Naive thymus-derived CD8-positive, alpha-beta T cell (primary cell): ENCODE results near the gene TCEA3. TPM values are rescaled to one million over a fixed set of nuclear protein-coding genes. Genes with fewer than 3 reads are reported as not detected.
"Not testable (repeated sequence)": the region's sequence is repeated elsewhere in the genome, so short reads cannot be mapped to it uniquely, and the experiment has no call there.

ENCODE experiments used
- ATAC-seq, 2 donors: fragments of 150-1000 bp; cut with Tn5 transposase in 1 of 2; sonication (Bioruptor Pico), chemical (Tn5 transposase) in 1 of 2; 1 replicate in 1 of 2; 2 replicates in 1 of 2; pipeline ENCODE4 v1.10.0; 2021; ENCODE audit warnings: mild to moderate bottlenecking in 2 of 2, moderate library complexity in 2 of 2
- POLR2A ChIA-PET: fragments of 350-600 bp; sonication (Branson Sonifier 250); formaldehyde crosslinking; loops from one replicate; lab custom pipeline; 2021; ENCODE audit warnings: antibody characterized with exemption; lab: Charles Lee
- DNase-seq, 10 donors: peaks; one replicate each; pipeline versions ENCODE4 v3.0.0 to v3.0.0-alpha.2; 2020 to 2022
- H3K27ac Mint-ChIP-seq, 10 donors: one replicate each; pipeline ENCODE4 v1.8.0; 2020 to 2022; ENCODE audit warnings: mild to moderate bottlenecking in 10 of 10, mixed read lengths in 10 of 10, moderate library complexity in 4 of 10, inconsistent platforms in 1 of 10
- H3K27me3 Mint-ChIP-seq, 5 donors: one replicate each; pipeline ENCODE4 v1.8.0; 2021 to 2022; ENCODE audit warnings: mixed read lengths in 5 of 5
- H3K36me3 Mint-ChIP-seq, 3 donors: one replicate each; pipeline ENCODE4 v1.8.0; 2020 to 2022; ENCODE audit warnings: mixed read lengths in 3 of 3, mild to moderate bottlenecking in 2 of 3, inconsistent platforms in 1 of 3
- H3K4me1 Mint-ChIP-seq, 4 donors: one replicate each; pipeline ENCODE4 v1.8.0; 2021 to 2022; ENCODE audit warnings: mixed read lengths in 4 of 4
- H3K4me3 Mint-ChIP-seq, 10 donors: one replicate each; pipeline ENCODE4 v1.8.0; 2020 to 2022; ENCODE audit warnings: mild to moderate bottlenecking in 10 of 10, mixed read lengths in 10 of 10, moderate library complexity in 6 of 10, inconsistent platforms in 1 of 10
- H3K9me3 Mint-ChIP-seq, 9 donors: one replicate each; pipeline ENCODE4 v1.8.0; 2020 to 2022; ENCODE audit warnings: mixed read lengths in 9 of 9, mild to moderate bottlenecking in 3 of 9, inconsistent platforms in 1 of 9, moderate library complexity in 1 of 9
- polyA plus RNA-seq, 3 donors: library from polyadenylated mRNA; unstranded; fragments of 300-500 nt; fragmentation: Illumina TruSeq; gene quantifications; one replicate each; pipeline ENCODE4 v1.2.3, GENCODE V29; 2021
- total RNA-seq, 8 experiments: library from RNA in 2 of 8; stranded (reverse) in 2 of 8; gene quantifications; one replicate each; pipeline ENCODE4 v1.2.3 and lab custom pipeline; 2021 to 2026

Gene TCEA3
- total and polyA plus RNA-seq, 5 experiments from 2014 or later, result 22.5 to 44.4 (median 32.4) TPM

DNA sequence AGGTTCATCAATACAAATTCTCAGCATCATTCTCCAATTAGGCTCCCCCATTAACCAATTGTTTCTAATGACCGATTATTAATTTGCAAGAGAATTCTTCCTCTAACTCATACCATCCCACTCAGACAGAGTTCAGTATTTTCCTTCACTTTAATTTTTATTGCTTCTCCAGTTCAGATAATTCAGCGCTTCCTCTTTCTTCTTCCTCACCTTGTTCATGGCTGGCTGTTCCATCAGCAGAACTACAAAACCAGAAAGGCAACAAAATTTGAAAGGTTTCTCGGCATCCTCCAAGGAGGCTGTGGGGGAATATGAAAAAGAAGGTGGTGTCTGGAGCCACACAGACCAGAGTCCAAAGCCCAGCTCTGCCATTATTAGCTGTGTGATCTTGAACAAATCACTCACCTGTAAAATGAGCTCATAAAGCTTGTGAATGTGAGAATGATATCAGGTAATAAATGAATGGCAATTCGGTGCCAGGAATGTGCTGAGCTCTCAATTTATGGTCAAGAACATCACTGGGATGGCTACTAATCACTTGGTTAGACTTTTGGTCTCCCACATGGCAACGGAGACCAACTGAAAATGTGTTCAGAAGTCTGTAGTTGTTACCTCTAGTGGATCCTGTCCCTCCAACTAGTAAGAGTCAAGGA is 43.2 kb downstream of the TCEA3 start:
- Mint-ChIP-seq H3K27me3 (no peaks in the 10 kb centered on the region), H3K36me3 (peaks cover 0 to 35% (median 12%) of the 10 kb centered on the region in 3 donors), H3K4me1 (no peaks in the 10 kb centered on the region), H3K4me3 (no peak overlapping the region), H3K9me3 (no peaks in the 10 kb centered on the region), H3K27ac (peak overlapping the region in 1 of 10 donors; percentile 24)
- DNase-seq (no peak), ATAC-seq (no peak)
- POLR2A ChIA-PET, result interaction anchor here (0.5 kb wide), 1 partner anchor 1131 kb away, joined by 3 read pairs; no protein-coding TSS in a partner anchor

- no peak overlapping the region for H3K4me3 Mint-ChIP-seq
- no peak for DNase-seq
- H3K27me3 Mint-ChIP-seq, result no peaks in the 10 kb centered on the region
- peak overlapping the region in 1 of 10 donors; percentile 9 for H3K27ac Mint-ChIP-seq
- H3K36me3 Mint-ChIP-seq, result peaks cover 0 to 35% (median 12%) of the 10 kb centered on the region in 3 donors
- H3K9me3 Mint-ChIP-seq, result no peaks in the 10 kb centered on the region
- no peaks in the 10 kb centered on the region for H3K4me1 Mint-ChIP-seq
- POLR2A ChIA-PET, result no interaction called here
- ATAC-seq, result no peak
Observed at GRCh38 chr1:23380719-23381118, 43.8 kb downstream of the TCEA3 start.

GRCh38 chr1:23380236-23380635 is 44.3 kb downstream of the TCEA3 start:
- POLR2A ChIA-PET, H3K27me3 Mint-ChIP-seq, H3K4me1 Mint-ChIP-seq, ATAC-seq, DNase-seq, H3K4me3 Mint-ChIP-seq, H3K9me3 Mint-ChIP-seq: not testable (repeated sequence)
- Mint-ChIP-seq H3K27ac (peak overlapping the region in 2 of 10 donors; percentile 9 to 81), H3K36me3 (peaks cover 0 to 35% (median 12%) of the 10 kb centered on the region in 3 donors)

DNA sequence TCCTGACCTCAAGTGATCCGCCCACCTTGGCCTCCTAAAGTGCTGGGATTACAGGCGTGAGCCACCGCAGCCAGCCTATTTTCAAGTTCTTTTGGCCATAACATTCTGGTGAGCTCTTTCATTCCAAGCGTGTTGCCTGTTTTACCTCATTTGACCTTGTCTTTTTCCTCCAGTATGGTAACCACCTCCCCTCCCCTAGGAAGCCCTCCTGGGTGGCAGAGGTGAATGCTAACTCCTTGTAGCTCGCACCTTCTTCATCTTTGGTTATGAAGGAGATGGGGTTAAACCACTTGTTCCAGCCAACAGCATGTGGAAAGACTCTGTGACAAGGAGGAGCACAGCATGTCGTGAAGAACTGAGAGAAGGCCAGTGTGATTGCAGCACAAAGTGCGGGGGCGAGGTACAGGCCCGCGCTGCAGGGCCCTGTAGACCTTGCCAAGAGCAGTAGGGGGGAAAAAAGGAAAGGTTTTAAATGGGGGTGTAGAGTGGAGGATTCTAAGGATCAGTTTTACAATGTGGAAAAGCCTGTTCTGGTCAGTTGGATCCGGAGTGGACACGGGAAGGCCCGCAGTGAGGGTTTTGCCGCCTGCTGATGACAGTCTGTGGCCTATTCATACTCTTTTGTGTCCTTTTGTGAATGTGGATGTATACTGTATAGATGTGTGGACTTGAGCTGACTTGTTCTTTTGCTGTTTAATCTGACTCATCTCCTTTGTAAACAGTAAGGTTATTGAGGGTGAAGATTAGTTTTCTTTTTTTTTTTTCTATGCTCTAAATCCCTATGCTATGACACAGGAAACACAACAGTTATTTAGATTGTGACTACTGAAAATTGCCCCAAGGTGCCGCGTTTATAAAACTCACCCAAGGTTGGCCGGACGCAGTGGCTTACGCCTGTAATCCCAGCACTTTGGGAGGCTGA is 47.4 kb downstream of the TCEA3 start:
- Mint-ChIP-seq H3K27me3 (no peaks in the 10 kb centered on the region), H3K9me3 (no peaks in the 10 kb centered on the region), H3K27ac (no peak overlapping the region), H3K4me3 (no peak overlapping the region), H3K36me3 (peaks cover 0 to 16% (median 2%) of the 10 kb centered on the region in 3 donors), H3K4me1 (peaks cover 0 to under 1% (median 0%) of the 10 kb centered on the region in 4 donors)
- no peak for ATAC-seq
- POLR2A ChIA-PET, result interaction anchor here (0.7 to 0.8 kb wide), 2 partner anchors 15 to 67 kb away, joined by 3 to 6 read pairs; no protein-coding TSS in a partner anchor
- no peak for DNase-seq

DNA sequence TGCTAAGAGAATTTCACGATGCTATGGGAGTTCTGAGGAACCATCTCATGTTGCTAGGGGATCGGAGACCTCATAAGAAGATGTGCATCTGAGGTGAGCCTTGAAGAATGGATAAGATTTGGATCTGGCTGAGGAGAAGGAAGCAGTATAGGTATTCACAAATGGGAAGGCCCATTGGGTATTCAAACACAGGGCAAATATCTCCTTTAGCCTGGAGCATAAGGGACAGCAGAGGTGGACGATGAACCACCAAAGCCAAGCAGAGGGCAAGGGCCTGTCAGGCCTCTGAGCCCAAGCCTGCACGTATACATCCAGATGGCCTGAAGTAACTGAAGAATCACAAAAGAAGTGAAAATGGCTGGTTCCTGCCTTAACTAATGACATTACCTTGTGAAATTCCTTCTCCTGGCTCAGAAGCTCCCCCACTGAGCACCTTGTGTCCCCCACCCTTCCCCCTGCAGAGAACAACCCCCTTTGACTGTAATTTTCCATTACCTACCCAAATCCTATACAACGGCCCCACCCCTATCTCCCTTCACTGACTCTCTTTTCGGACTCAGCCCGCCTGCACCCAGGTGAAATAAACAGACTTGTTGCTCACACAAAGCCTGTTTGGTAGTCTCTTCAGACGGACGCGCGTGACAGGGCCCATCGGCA is 50.3 kb downstream of the TCEA3 start:
- H3K36me3 Mint-ChIP-seq, H3K4me3 Mint-ChIP-seq, DNase-seq, H3K9me3 Mint-ChIP-seq, ATAC-seq, H3K27me3 Mint-ChIP-seq, H3K27ac Mint-ChIP-seq, POLR2A ChIA-PET: not testable (repeated sequence)
- peaks cover 9 to 21% (median 16%) of the 10 kb centered on the region in 4 donors for H3K4me1 Mint-ChIP-seq

DNA sequence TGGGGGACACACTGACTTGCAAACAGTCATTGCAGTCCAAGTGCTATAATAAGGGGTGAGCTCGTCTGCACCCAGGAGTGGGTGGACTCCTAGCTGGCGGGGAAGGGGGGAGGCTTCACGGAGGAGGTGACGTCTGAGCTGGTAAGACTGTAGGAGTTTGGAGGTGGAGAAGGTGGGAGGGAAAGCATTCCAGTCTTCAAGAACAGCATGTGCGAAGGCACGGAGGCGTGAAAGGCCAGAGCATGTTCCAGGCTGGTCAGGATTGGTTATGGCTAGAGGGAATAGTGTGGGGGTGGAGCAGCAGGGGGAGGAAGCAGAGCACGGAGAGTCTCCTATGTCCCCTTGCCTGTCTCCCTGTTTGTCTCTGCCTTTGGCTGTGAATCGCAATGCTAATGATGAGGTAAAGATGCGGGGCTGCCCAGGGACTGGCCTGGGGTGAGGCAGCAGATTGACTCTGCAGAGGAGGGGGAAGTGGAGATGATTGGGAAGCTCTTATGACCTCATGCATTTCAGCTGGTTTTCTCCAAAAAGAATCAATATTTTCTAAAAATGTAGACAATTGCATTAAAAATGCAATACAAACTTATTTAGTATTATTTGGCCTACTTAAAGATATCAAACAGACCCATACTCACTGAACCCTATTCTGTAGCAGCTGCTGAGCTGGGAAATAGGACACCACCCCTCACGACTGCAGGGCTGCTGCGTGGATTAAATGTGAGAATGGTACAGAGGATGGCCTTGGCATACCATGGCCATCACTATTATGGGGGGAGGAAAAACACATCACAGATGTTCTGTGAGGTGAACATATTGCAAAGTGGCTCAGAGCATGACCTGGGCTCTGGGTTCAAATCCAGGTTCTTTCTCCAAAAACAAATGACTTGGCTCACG is 52.3 kb downstream of the TCEA3 start:
- no peak for DNase-seq
- peak overlapping the region in 1 of 10 donors; percentile 8 for H3K27ac Mint-ChIP-seq
- no peaks in the 10 kb centered on the region for H3K36me3 Mint-ChIP-seq
- no peaks in the 10 kb centered on the region for H3K9me3 Mint-ChIP-seq
- POLR2A ChIA-PET, result interaction anchor here (0.7 kb wide), 1 partner anchor 33 kb away, joined by 4 read pairs; no protein-coding TSS in a partner anchor
- H3K4me3 Mint-ChIP-seq, result no peak overlapping the region
- no peak for ATAC-seq
- H3K4me1 Mint-ChIP-seq, result peaks cover 16 to 35% (median 25%) of the 10 kb centered on the region in 4 donors
- no peaks in the 10 kb centered on the region for H3K27me3 Mint-ChIP-seq

DNA sequence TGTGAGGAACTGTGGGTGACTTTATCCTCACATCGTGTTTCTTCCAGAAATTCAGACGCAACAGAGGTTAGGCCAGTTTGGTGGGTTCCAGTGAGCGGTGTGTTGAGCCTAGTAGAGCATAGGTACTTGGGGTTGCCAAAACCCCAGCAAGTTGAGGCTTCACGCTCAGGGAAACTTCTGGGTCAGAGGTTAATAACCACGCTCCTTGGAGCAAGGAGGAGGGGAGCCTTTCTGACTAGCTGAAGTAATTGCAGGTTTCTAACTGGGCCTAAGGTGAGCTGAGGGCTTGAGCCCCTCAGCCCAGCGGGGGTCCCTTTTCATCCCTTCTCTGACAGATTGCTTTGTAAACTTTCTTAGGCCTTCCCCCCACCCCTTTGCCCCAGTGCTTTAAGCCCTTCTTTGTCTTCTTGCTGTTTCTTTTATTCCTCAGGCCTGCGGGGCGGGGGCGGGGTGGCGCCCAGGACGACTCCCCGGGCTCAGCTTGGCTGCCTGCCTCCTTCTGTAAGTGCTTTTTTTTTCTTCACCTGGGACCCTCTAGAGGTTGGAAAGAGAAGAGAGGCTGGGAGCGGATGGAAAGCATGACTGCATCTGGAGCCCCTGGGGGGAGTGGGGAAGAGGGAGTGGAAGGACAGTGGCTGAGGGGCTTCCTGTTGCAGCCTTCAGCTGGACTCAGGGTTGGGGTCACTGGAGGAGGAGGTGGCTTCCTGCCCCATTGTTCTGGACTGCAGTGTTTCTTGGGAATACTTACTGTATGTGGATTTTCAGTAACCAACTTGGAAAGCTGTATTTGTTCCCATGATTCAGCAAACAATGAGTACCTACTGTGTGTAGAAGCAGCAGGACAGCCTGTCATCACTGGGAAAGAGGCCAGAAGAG is 53.6 kb downstream of the TCEA3 start:
- no peak for ATAC-seq
- no peaks in the 10 kb centered on the region for H3K9me3 Mint-ChIP-seq
- peak overlapping the region in 2 of 10 donors; percentile 26 to 99 for H3K4me3 Mint-ChIP-seq
- H3K27ac Mint-ChIP-seq, result peak overlapping the region in 1 of 10 donors; percentile 35
- peaks cover 0 to 3% (median 2%) of the 10 kb centered on the region in 3 donors for H3K36me3 Mint-ChIP-seq
- POLR2A ChIA-PET, result interaction anchor here (1.2 kb wide), 1 partner anchor 27 kb away, joined by 6 read pairs; the partner anchor contains the start of gene HNRNPR
- H3K4me1 Mint-ChIP-seq, result peaks cover 23 to 46% (median 37%) of the 10 kb centered on the region in 4 donors
- DNase-seq, result no peak
- H3K27me3 Mint-ChIP-seq, result no peaks in the 10 kb centered on the region

DNA sequence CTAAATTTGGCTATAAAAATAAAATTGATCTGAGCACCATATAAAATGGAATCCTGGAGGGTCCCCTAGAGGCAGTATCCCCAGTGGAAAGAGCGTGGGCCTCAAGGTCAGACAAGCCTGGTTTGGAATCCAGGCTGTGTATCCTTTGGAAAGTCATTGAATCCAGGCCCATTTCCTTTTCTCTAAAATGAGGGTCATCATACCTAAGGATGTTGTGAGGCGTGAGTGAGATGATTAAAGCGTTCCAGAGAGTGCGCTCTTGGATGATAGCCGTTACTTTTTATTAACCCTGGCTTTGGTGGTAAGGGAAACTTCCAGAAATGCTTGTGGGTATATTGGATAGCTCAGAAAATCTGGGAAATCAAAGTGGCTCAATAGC is 54.2 kb downstream of the TCEA3 start:
- Mint-ChIP-seq H3K36me3 (peaks cover 0 to 6% (median 6%) of the 10 kb centered on the region in 3 donors), H3K4me1 (peaks cover 23 to 46% (median 40%) of the 10 kb centered on the region in 4 donors), H3K27ac (peak overlapping the region in 5 of 10 donors; percentile 35 to 98 (median 55)), H3K4me3 (peak overlapping the region; percentile 28 to 100 (median 99)), H3K9me3 (no peaks in the 10 kb centered on the region), H3K27me3 (no peaks in the 10 kb centered on the region)
- POLR2A ChIA-PET, result interaction anchor here (1.2 to 5.0 kb wide), 2 partner anchors 25 to 26 kb away, joined by 6 to 86 read pairs; partner anchors contain the start of gene HNRNPR
- ATAC-seq, result no peak
- no peak for DNase-seq

DNA sequence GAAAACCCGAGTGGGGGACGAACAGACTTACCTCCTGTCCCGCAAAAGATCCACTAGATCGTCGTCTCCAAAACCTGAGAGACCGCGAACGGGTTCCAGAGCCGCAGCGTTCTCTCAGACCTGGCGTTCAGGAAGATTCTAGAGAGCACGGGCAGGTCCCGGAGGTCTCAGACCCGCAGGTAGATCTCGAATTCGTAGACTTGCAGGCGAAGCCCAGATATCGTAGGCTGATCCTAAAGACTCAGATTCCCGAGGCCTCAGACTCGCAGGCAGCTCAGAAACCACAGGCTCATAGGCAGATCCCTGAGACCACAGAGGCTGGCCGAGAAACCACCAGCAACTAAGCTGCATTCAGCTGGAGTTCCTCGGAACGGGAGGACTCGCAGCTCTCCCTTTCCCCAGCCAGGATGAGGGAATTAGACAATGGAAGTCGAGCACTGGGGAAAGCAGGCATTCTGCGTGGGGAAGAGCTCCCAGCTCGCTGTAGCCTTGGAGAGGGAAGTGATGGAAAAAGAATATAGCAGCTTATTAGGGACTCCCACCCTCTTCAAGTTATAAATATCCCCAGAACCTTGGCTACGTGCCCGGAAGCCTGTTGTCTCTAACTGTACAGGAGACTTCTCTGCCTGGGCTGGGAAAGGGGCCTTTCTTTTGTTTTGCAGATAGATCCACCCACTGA is 55.1 kb downstream of the TCEA3 start, which contains the start of gene ZNF436:
Gene ZNF436 (minus strand): TSS at position 502 of the 679 bp plus-strand sequence. CDS start 1,831 bp downstream, outside the sequence.
- Mint-ChIP-seq H3K27ac (peak within 1 kb of the TSS; percentile 82 to 99 (median 98)), H3K27me3 (no peaks in the 10 kb centered on the region), H3K9me3 (peaks cover 0 to 4% (median 0%) of the 10 kb centered on the region in 9 donors), H3K36me3 (peaks cover 0 to 12% (median 11%) of the 10 kb centered on the region in 3 donors), H3K4me1 (peaks cover 23 to 46% (median 40%) of the 10 kb centered on the region in 4 donors), H3K4me3 (peak within 1 kb of the TSS; percentile 97 to 100 (median 99))
- POLR2A ChIA-PET, result interaction anchor here (0.6 to 5.0 kb wide), 3 partner anchors 24 to 296 kb away, joined by 4 to 86 read pairs (median 5); partner anchors contain the start of genes ASAP3 and HNRNPR
- no peak for ATAC-seq
- DNase-seq, result peak; percentile 26 to 77 (median 52)
